K562 (cell line): ENCODE data around the gene TMEM184B. TPM values are rescaled to one million over a fixed set of nuclear protein-coding genes. Genes with fewer than 3 reads are reported as not detected.

ENCODE experiments used
- BRF1 ChIP-seq: IDR thresholded peaks from 3 replicates; pipeline ENCODE4 v1.6.1; 2011; ENCODE audit warnings: borderline replicate concordance, mild to moderate bottlenecking; ENCODE audit not compliant: insufficient read length; ENCODE audit errors: extremely low read depth
- CAMTA2 ChIP-seq: fragments of 250-450 bp; sonication (Bioruptor Pico); conservative IDR thresholded peaks from 2 replicates; pipeline ENCODE4 v1.5.1; 2022
- DIDO1 ChIP-seq: fragments of 450-650 bp; IDR thresholded peaks from 2 replicates; pipeline ENCODE4 v1.6.1; 2016; ENCODE audit warnings: low read depth, missing biosample characterization, missing genetic modification characterization
- FOXK1 ChIP-seq: sonication (generic); formaldehyde crosslinking; IDR thresholded peaks from 2 replicates; pipeline ENCODE4 v1.8.0; 2022; ENCODE audit warnings: missing genetic modification reagents, mild to moderate bottlenecking, borderline replicate concordance
- GTF2A2 ChIP-seq: IDR thresholded peaks from 2 replicates; pipeline ENCODE4 v1.6.1; 2016; ENCODE audit warnings: mild to moderate bottlenecking, missing genetic modification characterization, missing compliant biosample characterization
- HIVEP1 ChIP-seq: fragments of 250-450 bp; sonication (Bioruptor Pico); IDR thresholded peaks from 2 replicates; pipeline ENCODE4 v1.4.0; 2020; ENCODE audit warnings: mild to moderate bottlenecking
- ILK ChIP-seq: fragments of 450-650 bp; IDR thresholded peaks from 2 replicates; pipeline ENCODE4 v1.6.1; 2016; ENCODE audit warnings: missing genetic modification characterization, low read depth, mild to moderate bottlenecking, missing compliant biosample characterization, moderate library complexity, borderline replicate concordance
- IRF2 ChIP-seq: sonication (generic); formaldehyde crosslinking; IDR thresholded peaks from 2 replicates; pipeline ENCODE4 v1.8.1; 2022; ENCODE audit warnings: mild to moderate bottlenecking, missing genetic modification reagents
- JUN ChIP-seq, 2 experiments: sonication (generic) in 1 of 2; formaldehyde crosslinking in 1 of 2; IDR thresholded peaks; 2 replicates each; pipeline versions ENCODE4 v1.6.1 to v1.8.0; 2012 to 2022; ENCODE audit warnings: borderline replicate concordance in 2 of 2, mild to moderate bottlenecking in 2 of 2, improper control_type of control experiment in 1 of 2, low read depth in 1 of 2, low read length in 1 of 2, missing genetic modification reagents in 1 of 2
- MAFF ChIP-seq: IDR thresholded peaks from 2 replicates; pipeline ENCODE4 v1.6.1; 2012; ENCODE audit warnings: low read length, improper control_type of control experiment
- MCM2 ChIP-seq: fragments of 450-650 bp; IDR thresholded peaks from 2 replicates; pipeline ENCODE4 v1.6.1; 2017; ENCODE audit warnings: low read depth, mild to moderate bottlenecking
- NFATC3 ChIP-seq: fragments of 450-650 bp; IDR thresholded peaks from 2 replicates; pipeline ENCODE4 v1.6.1; 2017; ENCODE audit warnings: mild to moderate bottlenecking
- NFRKB ChIP-seq: fragments of 450-650 bp; IDR thresholded peaks from 2 replicates; pipeline ENCODE4 v1.6.1; 2016; ENCODE audit warnings: low read depth
- NONO ChIP-seq, 2 experiments: fragments of 200-400 bp in 1 of 2; fragments of 450-650 bp in 1 of 2; formaldehyde crosslinking in 1 of 2; IDR thresholded peaks; 2 replicates each; pipeline ENCODE4 v1.6.1; 2017; ENCODE audit warnings: low read depth in 2 of 2, mild to moderate bottlenecking in 2 of 2, moderate library complexity in 2 of 2, low read length in 1 of 2
- PHF21A ChIP-seq: fragments of 450-650 bp; IDR thresholded peaks from 2 replicates; pipeline ENCODE4 v1.6.1; 2017; ENCODE audit warnings: low read depth, borderline replicate concordance
- SFPQ ChIP-seq: fragments of 200-400 bp; formaldehyde crosslinking; IDR thresholded peaks from 2 replicates; pipeline ENCODE4 v1.6.1; 2017; ENCODE audit warnings: mild to moderate bottlenecking, low read depth, low read length, moderate library complexity
- SIN3B ChIP-seq: fragments of 450-650 bp; IDR thresholded peaks from 2 replicates; pipeline ENCODE4 v1.6.1; 2017; ENCODE audit warnings: low read depth, mild to moderate bottlenecking, moderate library complexity
- SNRNP70 ChIP-seq: fragments of 200-400 bp; formaldehyde crosslinking; optimal IDR thresholded peaks from 2 replicates; pipeline ENCODE3; 2017; ENCODE audit warnings: low read depth, low read length
- TAF1 ChIP-seq: IDR thresholded peaks from 2 replicates; pipeline ENCODE4 v1.6.1; 2011; ENCODE audit warnings: mild to moderate bottlenecking, low read length, moderate library complexity; ENCODE audit not compliant: insufficient read depth, control insufficient read depth, severe bottlenecking; ENCODE audit errors: extremely low read depth
- TAL1 ChIP-seq: fragments of 450-650 bp; IDR thresholded peaks from 2 replicates; pipeline ENCODE4 v1.6.1; 2016; ENCODE audit warnings: mild to moderate bottlenecking
- TBP ChIP-seq: optimal IDR thresholded peaks from 2 replicates; pipeline ENCODE3; 2011; ENCODE audit warnings: low read depth, low read length, improper control_type of control experiment
- TFAP4 ChIP-seq: sonication (generic); formaldehyde crosslinking; IDR thresholded peaks from 2 replicates; pipeline ENCODE4 v1.8.0; 2022; ENCODE audit warnings: missing genetic modification reagents, mild to moderate bottlenecking, moderate library complexity, borderline replicate concordance
- ZBTB7A ChIP-seq: IDR thresholded peaks from 2 replicates; pipeline ENCODE4 v1.6.1; 2011; ENCODE audit warnings: low read depth, mild to moderate bottlenecking, low read length, moderate library complexity, borderline replicate concordance; ENCODE audit not compliant: control insufficient read depth
- ZNF143 ChIP-seq: sonication (generic); formaldehyde crosslinking; IDR thresholded peaks from 2 replicates; pipeline ENCODE4 v1.9.0; 2022; ENCODE audit warnings: mild to moderate bottlenecking, missing genetic modification reagents
- ZNF165 ChIP-seq: fragments of 250-450 bp; sonication (Bioruptor Pico); IDR thresholded peaks from 2 replicates; pipeline ENCODE4 v1.4.0; 2020; ENCODE audit warnings: borderline replicate concordance
- ZSCAN32 ChIP-seq: fragments of 450-650 bp; formaldehyde crosslinking; IDR thresholded peaks from 2 replicates; pipeline ENCODE4 v1.4.0; 2020; ENCODE audit warnings: mild to moderate bottlenecking, moderate library complexity
- polyA plus RNA-seq, 8 experiments: library from polyadenylated mRNA; depleted of rRNA in 4 of 8; stranded (reverse) in 5 of 8; unstranded in 3 of 8; fragments of >200 nt; fragmentation: Nextera tagmentation in 2 of 8; fragmentation: Illumina TruSeq in 1 of 8; extraction: Ambion mirVana in 2 of 8; extraction: Trizol in 1 of 8; gene quantifications; 2 replicates each; pipeline versions ENCODE4 v1.2.1 to v1.2.3, GENCODE V29; 2011 to 2014; ENCODE audit warnings: inconsistent platforms in 1 of 8, missing spikeins in 1 of 8
- total RNA-seq, 7 experiments: library from RNA; depleted of rRNA in 6 of 7; stranded (reverse); fragments of >200 nt in 6 of 7; fragmentation: Illumina TruSeq in 2 of 7; extraction: Trizol in 2 of 7; gene quantifications; 2 replicates each; pipeline versions ENCODE4 v1.2.1 to v1.2.3, GENCODE V29; 2011 to 2021; ENCODE audit warnings: low replicate concordance in 1 of 7

Gene TMEM184B
- total and polyA plus RNA-seq, 9 of the 15 experiments (the other 6 are each of a cell fraction or from before 2014, with no cell fraction given), result 0.31 to 25.1 (median 6.2) TPM

- TF ChIP-seq ZSCAN32 (CRISPR knock-in tag), result no peak
- TF ChIP-seq DIDO1, result no peak
- TF ChIP-seq TFAP4, result 0 out of 2 replicates have a peak, but pooled peaks have one; percentile 30
- TF ChIP-seq TAL1, result no peak
- no peak for TF ChIP-seq ZNF143 (CRISPR knock-in tag)
- TF ChIP-seq HIVEP1 (CRISPR knock-in tag), result no peak
- no peak for TF ChIP-seq ZNF165
- TF ChIP-seq FOXK1 (CRISPR knock-in tag), result no peak
- TF ChIP-seq SNRNP70, result no peak
- no peak for TF ChIP-seq SIN3B
- no peak for TF ChIP-seq GTF2A2 (tag)
- TF ChIP-seq MAFF, result no peak
- TF ChIP-seq BRF1, result no peak
- TF ChIP-seq MCM2, result no peak
- TF ChIP-seq TAF1, result peak; percentile 31
- peak; percentile 75 for TF ChIP-seq TBP
- TF ChIP-seq IRF2 (CRISPR knock-in tag), result no peak
- TF ChIP-seq NONO (IDR thresholded peaks at IDR 0.05; ENCODE audit: low read depth in 2 of 2, low read length in 1 of 2), result no peak
- peak; percentile 60; the same call in 1 of the 2 replicates for TF ChIP-seq JUN (IDR thresholded peaks at IDR 0.05; ENCODE audit: borderline replicate concordance, low read depth, low read length)
- no peak for TF ChIP-seq JUN (CRISPR knock-in tag; IDR thresholded peaks at IDR 0.05; ENCODE audit: borderline replicate concordance)
- TF ChIP-seq SFPQ, result no peak
- no peak for TF ChIP-seq ZBTB7A
- no peak for TF ChIP-seq CAMTA2
- no peak for TF ChIP-seq PHF21A
- TF ChIP-seq NFRKB, result peak; percentile 44; the same call in 1 of the 2 replicates
- no peak for TF ChIP-seq NFATC3
- no peak for TF ChIP-seq ILK
Observed at GRCh38 chr22:38317995-38318715, 45.3 kb upstream of the TMEM184B start (continued).
